Measurements from ENCODE around the gene C1orf87.

The C1orf87 gene

DNA sequence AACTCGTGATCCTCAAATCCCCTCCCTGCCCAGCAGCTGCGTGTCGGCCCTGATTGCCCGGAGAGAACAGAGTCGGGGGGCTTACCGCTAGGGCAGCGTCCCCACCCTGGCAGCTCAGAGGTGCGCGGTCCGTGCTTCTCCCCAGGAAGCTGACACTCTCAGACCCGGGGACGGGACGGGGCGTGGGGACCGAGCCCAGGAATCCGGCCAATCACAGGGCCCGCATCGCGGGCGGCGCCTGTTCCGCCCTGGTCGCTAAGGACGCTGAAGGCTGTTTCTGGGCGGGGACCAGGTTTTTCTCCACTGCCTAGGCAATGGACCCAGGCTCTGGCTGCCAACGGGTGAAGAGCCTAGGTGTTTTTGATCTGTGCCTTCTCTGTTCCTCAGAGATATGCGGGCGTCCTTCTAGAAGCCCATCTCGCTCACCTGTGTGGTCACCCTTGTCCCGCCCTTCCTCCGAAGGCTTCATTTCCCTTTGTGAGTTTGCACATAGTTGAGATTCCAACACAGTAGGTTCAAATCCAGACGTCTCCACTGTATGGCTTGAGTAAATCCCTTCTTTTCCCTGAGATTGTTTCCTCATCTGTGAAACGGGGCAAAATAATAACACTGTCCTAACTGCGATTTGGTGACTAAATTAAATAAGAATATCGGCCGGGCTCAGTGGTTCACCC is at the start of gene C1orf87:
TSS of gene C1orf87 (minus strand) at position 166 of the 674 bp plus-strand sequence. CDS start 1,127 bp downstream, outside the sequence.
- no peak for DNase-seq (ENCODE audit: low read depth in 2 of 3, low spot score in 2 of 3)

- no peak for DNase-seq (ENCODE audit: low read depth in 2 of 3, low spot score in 2 of 3)
These were observed 44.5 kb upstream of the C1orf87 start for GRCh38 chr1:60118085-60118484.

GRCh38 chr1:60114745-60115318 is 41.3 kb upstream of the C1orf87 start:
- no peak for DNase-seq (ENCODE audit: low read depth in 2 of 3, low spot score in 2 of 3)

DNA sequence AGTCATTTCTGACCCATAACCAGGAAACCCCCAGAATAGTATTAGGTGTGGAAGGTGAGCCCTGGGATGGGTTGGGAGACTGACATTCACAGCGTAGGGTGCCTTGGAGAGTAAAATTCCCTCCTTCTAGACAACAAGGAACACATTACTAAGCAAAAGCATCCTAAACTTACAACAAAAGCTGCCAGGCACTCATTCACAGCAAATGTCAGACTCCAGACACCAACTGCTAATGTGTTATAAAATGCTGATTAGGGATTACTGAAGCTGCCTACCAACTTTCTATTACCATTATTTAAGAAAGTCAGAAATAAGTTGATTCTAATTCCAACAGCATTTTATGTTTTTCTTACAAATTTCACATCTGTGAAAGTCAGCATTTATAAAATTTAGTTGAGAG is 40.0 kb upstream of the C1orf87 start:
- no peak for DNase-seq (ENCODE audit: low read depth in 2 of 3, low spot score in 2 of 3)

GRCh38 chr1:60113028-60113427 is 39.5 kb upstream of the C1orf87 start:
- DNase-seq (ENCODE audit: low read depth in 2 of 3, low spot score in 2 of 3): no peak

GRCh38 chr1:60111716-60112115 is 38.1 kb upstream of the C1orf87 start:
- DNase-seq (ENCODE audit: low read depth in 2 of 3, low spot score in 2 of 3): no peak

DNA sequence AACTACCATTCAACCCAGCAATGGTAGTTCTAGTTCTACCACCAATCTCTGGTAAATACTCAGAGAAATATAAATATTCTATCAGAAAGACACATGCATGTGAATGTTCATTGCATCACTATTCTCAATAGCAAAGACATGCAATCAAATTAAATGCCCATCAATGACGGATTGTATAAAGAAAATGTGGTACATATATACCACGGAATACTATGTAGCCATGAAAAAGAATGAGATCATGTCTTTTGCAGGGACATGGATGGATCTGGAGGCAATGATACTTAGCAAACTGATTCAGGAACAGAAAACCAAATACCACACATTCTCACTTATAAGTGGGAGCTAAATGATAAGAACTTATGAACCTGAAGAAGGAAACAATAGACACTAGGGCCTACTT is 37.5 kb upstream of the C1orf87 start:
- no peak for DNase-seq (ENCODE audit: low read depth in 2 of 3, low spot score in 2 of 3)

DNA sequence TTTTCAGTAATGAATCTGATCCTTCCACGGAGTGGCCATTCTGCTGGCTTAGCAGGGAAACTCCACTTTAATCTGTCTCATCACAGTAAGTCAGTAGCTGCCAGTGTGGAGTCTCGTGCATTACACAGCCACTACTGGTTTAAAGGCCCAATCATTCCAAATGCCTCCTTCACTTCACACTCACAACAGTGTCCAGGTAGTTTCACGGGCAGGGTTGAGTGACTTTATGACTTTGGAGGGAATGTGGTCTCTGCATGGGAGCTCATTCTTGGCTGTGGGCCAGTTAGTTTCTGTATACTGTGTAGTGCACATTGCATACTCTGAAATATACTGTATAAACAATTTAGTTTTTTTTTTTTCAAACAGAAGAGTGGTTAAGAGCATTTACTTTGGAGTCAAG is 34.6 kb upstream of the C1orf87 start:
- no peak for DNase-seq (ENCODE audit: low read depth in 2 of 3, low spot score in 2 of 3)

- DNase-seq (ENCODE audit: low read depth in 2 of 3, low spot score in 2 of 3): no peak
These were observed 29.6 kb upstream of the C1orf87 start for GRCh38 chr1:60103186-60103585.

- DNase-seq (ENCODE audit: low read depth in 2 of 3, low spot score in 2 of 3): no peak
These were observed 28.9 kb upstream of the C1orf87 start for GRCh38 chr1:60102267-60103061.

- DNase-seq (ENCODE audit: low read depth in 2 of 3, low spot score in 2 of 3): no peak
These were observed 27.9 kb upstream of the C1orf87 start for GRCh38 chr1:60101516-60101915.

DNA sequence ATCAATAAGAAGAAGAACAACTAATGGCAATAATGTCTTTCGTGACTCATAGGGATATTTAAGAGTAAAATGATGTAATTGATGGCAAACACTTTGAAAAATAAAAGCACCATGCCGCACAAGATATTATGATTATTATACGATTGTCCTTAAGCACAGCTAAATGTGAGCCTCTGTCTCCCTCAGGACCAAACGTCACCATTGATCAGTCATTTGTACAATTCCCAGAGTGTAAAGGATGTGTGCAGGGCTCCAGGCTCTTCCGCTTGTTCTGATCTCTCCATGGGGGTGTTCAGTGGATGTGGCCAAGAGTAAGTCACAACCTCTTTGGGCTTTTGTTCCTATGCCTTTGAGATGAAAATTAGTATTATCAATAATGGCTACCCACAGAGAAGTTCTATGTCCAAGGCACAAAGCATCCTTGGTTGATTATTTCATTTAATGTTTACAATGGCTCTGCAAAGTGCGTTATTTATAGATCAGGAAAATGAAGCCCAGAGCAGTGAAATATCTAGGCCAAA is 17.7 kb upstream of the C1orf87 start:
- no peak for DNase-seq (ENCODE audit: low read depth in 2 of 3, low spot score in 2 of 3)

GRCh38 chr1:60090655-60091054 is 17.1 kb upstream of the C1orf87 start:
- DNase-seq (ENCODE audit: low read depth in 2 of 3, low spot score in 2 of 3): no peak

DNA sequence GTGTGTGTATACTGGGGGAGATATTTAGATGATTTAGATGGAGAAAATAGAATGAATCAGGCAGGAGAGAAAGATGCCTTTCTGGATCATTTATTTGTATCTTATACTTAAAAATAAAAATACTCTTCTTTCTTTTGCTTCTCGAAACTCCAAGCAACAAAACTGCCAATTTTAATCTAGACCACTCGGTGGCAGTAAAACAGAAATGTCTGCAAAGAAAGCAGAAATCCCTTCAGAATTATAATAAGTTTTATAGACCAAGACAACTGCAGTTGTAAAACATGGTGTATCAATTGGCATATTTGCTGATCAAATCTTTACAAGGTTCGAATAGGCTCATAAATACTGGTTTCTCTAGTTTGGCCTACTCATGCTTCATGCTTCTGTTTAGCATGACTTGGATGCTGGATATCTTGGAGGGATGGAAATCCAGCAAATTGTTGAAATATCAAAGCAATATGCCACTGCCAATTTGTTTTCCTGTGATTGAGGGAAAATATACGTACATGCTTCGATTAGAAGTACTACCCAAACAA is 15.1 kb upstream of the C1orf87 start:
- DNase-seq (ENCODE audit: low read depth in 2 of 3, low spot score in 2 of 3): no peak

- DNase-seq (ENCODE audit: low read depth in 2 of 3, low spot score in 2 of 3): no peak
These were observed 14.1 kb upstream of the C1orf87 start for GRCh38 chr1:60087681-60088080.

DNA sequence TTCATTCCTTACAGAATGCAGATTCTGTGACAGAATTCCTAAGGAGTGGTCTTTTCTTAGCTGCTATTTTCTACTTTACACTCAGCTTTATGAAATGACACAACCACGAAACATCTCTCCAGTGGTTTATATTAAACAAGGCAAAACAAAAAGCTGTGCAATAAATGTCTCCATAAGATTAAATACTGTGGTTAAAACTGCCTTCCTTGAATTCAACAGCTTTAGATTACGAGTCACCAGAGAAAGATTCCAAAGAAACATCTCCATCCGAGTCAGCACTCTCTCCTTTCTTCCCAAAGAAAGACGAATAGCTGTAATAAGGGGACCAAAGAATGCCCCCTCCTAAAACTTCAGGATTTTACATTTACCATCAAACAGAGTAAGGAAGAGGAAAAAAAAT is 4.6 kb upstream of the C1orf87 start:
- no peak for DNase-seq (ENCODE audit: low read depth in 2 of 3, low spot score in 2 of 3)

- no peak for DNase-seq (ENCODE audit: low read depth in 2 of 3, low spot score in 2 of 3)
These were observed 2.3 kb downstream of the C1orf87 start for GRCh38 chr1:60071296-60071695.

DNA sequence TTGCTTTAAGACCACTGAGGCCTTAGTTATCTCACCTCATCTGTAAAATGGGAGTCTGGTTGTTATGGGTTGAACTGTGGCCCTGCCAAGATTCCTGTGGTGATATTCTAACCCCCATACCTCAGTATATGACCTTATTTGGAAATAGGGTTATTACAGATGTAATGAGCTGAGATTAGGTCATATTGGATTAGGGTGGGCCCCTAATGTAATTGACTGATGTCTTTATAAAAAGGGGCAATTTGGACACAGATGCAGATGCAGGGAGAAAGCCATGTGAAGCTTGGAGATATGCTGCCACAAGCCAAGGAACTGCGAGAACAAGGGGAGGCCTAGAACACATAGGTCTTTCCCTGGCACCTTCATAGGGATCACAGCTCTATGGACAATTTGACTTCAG is 3.9 kb downstream of the C1orf87 start:
- no peak for DNase-seq (ENCODE audit: low read depth in 2 of 3, low spot score in 2 of 3)

DNA sequence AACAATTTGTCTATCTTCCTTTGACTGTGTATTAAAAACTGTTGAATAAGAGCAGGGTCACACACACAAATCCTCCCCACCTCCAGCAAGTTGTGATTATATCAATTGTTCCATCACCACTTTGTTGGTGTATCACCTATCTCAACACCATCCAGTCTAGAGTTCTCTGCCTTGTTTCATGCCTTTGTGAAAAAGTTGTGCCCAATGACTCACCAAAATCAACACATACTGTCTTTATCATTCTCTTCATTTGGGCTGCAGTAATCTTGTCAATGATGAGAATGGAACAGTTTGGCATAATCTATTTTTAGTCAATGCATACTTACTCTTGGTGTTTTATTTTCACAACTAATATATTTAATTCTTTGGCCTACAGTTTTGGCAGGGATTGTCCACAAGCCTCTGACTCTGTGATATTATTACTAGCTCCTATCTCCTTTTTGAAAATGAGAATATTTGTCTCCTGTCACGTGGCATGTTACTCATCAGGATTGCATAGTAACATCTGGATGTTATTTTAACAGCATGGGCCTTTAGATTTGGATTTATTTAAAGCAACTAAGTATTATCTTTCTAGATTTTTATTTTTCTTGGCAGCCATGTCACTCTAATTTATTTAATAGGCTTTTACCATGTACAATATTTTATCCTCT is 5.1 kb downstream of the C1orf87 start:
- no peak for DNase-seq (ENCODE audit: low read depth in 2 of 3, low spot score in 2 of 3)

DNA sequence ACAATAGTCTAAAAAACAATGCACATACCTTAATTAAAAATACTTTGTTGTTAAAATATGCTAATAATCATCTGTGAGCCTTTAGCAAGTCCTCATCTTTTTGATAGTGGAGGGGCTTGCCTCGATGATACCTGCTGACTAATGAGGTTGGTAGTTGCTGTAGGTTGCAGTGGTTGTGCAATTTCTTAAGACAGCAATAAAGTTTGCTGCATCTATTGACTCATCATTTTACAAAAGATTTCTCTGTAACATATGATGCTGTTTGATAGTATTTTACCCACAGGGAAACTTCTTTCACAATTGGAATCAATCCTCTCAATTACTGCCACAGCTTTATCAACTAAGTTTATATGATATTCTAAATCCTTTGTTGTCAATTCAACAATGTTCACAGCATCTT is 7.6 kb downstream of the C1orf87 start:
- no peak for DNase-seq (ENCODE audit: low read depth in 2 of 3, low spot score in 2 of 3)

GRCh38 chr1:60065199-60065598 is 8.4 kb downstream of the C1orf87 start:
- no peak for DNase-seq (ENCODE audit: low read depth in 2 of 3, low spot score in 2 of 3)
